A549 (cell line): ENCODE measurements around the gene GCNT2. TPM values are rescaled to one million over a fixed set of nuclear protein-coding genes. Genes with fewer than 3 reads are reported as not detected.

Experiments
- ATAC-seq, 2 experiments: fragments of 200-7000 bp in 1 of 2; fragments of >200 bp in 1 of 2; cut with Nextera tagmentation in 1 of 2; cut with Tn5 transposase in 1 of 2; 3 replicates each; pipeline versions ENCODE4 v1.8.0 to v1.9.1; 2018 to 2020; ENCODE audit warnings: mild to moderate bottlenecking in 1 of 2, moderate library complexity in 1 of 2
- CTCF ChIA-PET: fragments of 300-600 bp; sonication (Branson Sonifier 250); formaldehyde crosslinking; extraction: SDS; loops from one replicate; lab custom pipeline; 2021; ENCODE audit warnings: antibody characterized with exemption, inconsistent platforms; lab: Yijun Ruan, JAX
- POLR2A ChIA-PET: fragments of 350-600 bp; formaldehyde crosslinking; extraction: SDS; loops from one replicate; lab custom pipeline; 2021; ENCODE audit warnings: antibody characterized with exemption, inconsistent platforms; lab: Yijun Ruan, JAX
- DNase-seq, 2 experiments: peaks; one replicate each; pipeline versions ENCODE4 v3.0.0 to v3.0.0-alpha.2; 2011 to 2016; ENCODE audit warnings: low read depth in 1 of 2, low spot score in 1 of 2
- FAIRE-seq: peaks from 2 replicates; lab custom pipeline; 2011; peaks lifted over from hg19 to GRCh38; lab: Jason Lieb, UNC
- H3K27ac ChIP-seq, 2 experiments: fragments of >200 bp; sonication (Bioruptor Twin); formaldehyde crosslinking; 3 replicates each; pipeline ENCODE4 v1.5.1; 2016 to 2017
- H3K4me1 ChIP-seq: fragments of >200 bp; sonication (Bioruptor Twin); formaldehyde crosslinking; 3 replicates; pipeline ENCODE4 v1.6.1; 2016
- H3K4me2 ChIP-seq: fragments of >200 bp; sonication (Bioruptor Twin); formaldehyde crosslinking; 3 replicates; pipeline ENCODE4 v1.6.1; 2016
- H3K4me3 ChIP-seq: fragments of >200 bp; sonication (Bioruptor Twin); formaldehyde crosslinking; 3 replicates; pipeline ENCODE4 v1.5.1; 2016
- H3K9me3 ChIP-seq: fragments of >200 bp; sonication (Bioruptor Twin); formaldehyde crosslinking; 3 replicates; pipeline ENCODE4 v1.6.1; 2016
- CBX8 ChIP-seq: fragments of 200-600 bp; sonication (generic); IDR thresholded peaks from 2 replicates; pipeline ENCODE4 v1.6.1; 2016
- CEBPB ChIP-seq, 2 experiments: fragments of >200 bp in 1 of 2; sonication (Bioruptor Twin) in 1 of 2; formaldehyde crosslinking in 1 of 2; IDR thresholded peaks; 2 replicates each; pipeline ENCODE4 v1.6.1; 2012 to 2016
- CHD4 ChIP-seq: fragments of 200-600 bp; sonication (generic); IDR thresholded peaks from 2 replicates; pipeline ENCODE4 v1.6.1; 2016; ENCODE audit warnings: antibody characterized with exemption, mild to moderate bottlenecking, borderline replicate concordance
- EHF ChIP-seq: fragments of 250-450 bp; sonication (Bioruptor Pico); IDR thresholded peaks from 2 replicates; pipeline ENCODE4 v1.5.0; 2020; ENCODE audit warnings: mild to moderate bottlenecking
- ELK1 ChIP-seq: fragments of 150-350 bp; IDR thresholded peaks from 2 replicates; pipeline ENCODE4 v1.6.1; 2014; ENCODE audit warnings: low read depth, mild to moderate bottlenecking, low read length
- ESRRA ChIP-seq: fragments of 150-350 bp; IDR thresholded peaks from 2 replicates; pipeline ENCODE4 v1.6.1; 2014; ENCODE audit warnings: mild to moderate bottlenecking, low read length, borderline replicate concordance
- FOSB ChIP-seq: fragments of 250-450 bp; sonication (Bioruptor Pico); IDR thresholded peaks from 2 replicates; pipeline ENCODE4 v1.5.0; 2020; ENCODE audit warnings: mild to moderate bottlenecking, moderate library complexity
- GATA3 ChIP-seq: IDR thresholded peaks from 2 replicates; pipeline ENCODE4 v1.6.1; 2012; ENCODE audit warnings: borderline replicate concordance
- HOXA7 ChIP-seq: fragments of 250-450 bp; sonication (Bioruptor Pico); IDR thresholded peaks from 2 replicates; pipeline ENCODE4 v1.5.0; 2020; ENCODE audit warnings: mild to moderate bottlenecking, moderate library complexity
- HOXB5 ChIP-seq: fragments of 250-450 bp; sonication (Bioruptor Pico); IDR thresholded peaks from 2 replicates; pipeline ENCODE4 v1.5.0; 2020; ENCODE audit warnings: mild to moderate bottlenecking, moderate library complexity
- JUN ChIP-seq, 2 experiments: fragments of >200 bp; sonication (Bioruptor Twin); formaldehyde crosslinking; IDR thresholded peaks; 2 replicates in 1 of 2; 3 replicates in 1 of 2; pipeline ENCODE4 v1.6.1; 2016 to 2017
- JUNB ChIP-seq: fragments of >200 bp; sonication (Bioruptor Twin); formaldehyde crosslinking; IDR thresholded peaks from 2 replicates; pipeline ENCODE4 v1.6.1; 2016
- KDM1A ChIP-seq: fragments of 200-600 bp; sonication (generic); IDR thresholded peaks from 2 replicates; pipeline ENCODE4 v1.6.1; 2016; ENCODE audit warnings: low read depth, mild to moderate bottlenecking
- KDM5A ChIP-seq: fragments of 200-600 bp; sonication (generic); IDR thresholded peaks from 2 replicates; pipeline ENCODE4 v1.6.1; 2016; ENCODE audit warnings: antibody characterized with exemption, mild to moderate bottlenecking
- MAFK ChIP-seq: fragments of 450-650 bp; IDR thresholded peaks from 2 replicates; pipeline ENCODE4 v1.6.1; 2014; ENCODE audit not compliant: partially characterized antibody
- NFE2L2 ChIP-seq: fragments of 150-350 bp; conservative IDR thresholded peaks from 2 replicates; pipeline ENCODE4 v1.6.1; 2014; ENCODE audit warnings: low read length
- NPAS2 ChIP-seq: fragments of 250-450 bp; sonication (Bioruptor Pico); IDR thresholded peaks from 2 replicates; pipeline ENCODE4 v1.8.0; 2022; ENCODE audit warnings: mild to moderate bottlenecking, moderate library complexity, borderline replicate concordance
- RAD21 ChIP-seq, 2 experiments: fragments of >200 bp in 1 of 2; sonication (Bioruptor Twin) in 1 of 2; formaldehyde crosslinking in 1 of 2; IDR thresholded peaks in 1 of 2; conservative IDR thresholded peaks in 1 of 2; 2 replicates in 1 of 2; 3 replicates in 1 of 2; pipeline ENCODE4 v1.6.1; 2012 to 2018; ENCODE audit warnings: inconsistent platforms in 1 of 2
- RARB ChIP-seq: fragments of 250-450 bp; sonication (Bioruptor Pico); IDR thresholded peaks from 2 replicates; pipeline ENCODE4 v1.8.0; 2021; ENCODE audit warnings: mild to moderate bottlenecking, moderate library complexity
- RCOR1 ChIP-seq: fragments of 150-350 bp; IDR thresholded peaks from 2 replicates; pipeline ENCODE4 v1.6.1; 2014; ENCODE audit warnings: antibody characterized with exemption, low read length, low read depth
- RNF2 ChIP-seq: fragments of 200-600 bp; sonication (generic); IDR thresholded peaks from 2 replicates; pipeline ENCODE4 v1.6.1; 2016; ENCODE audit warnings: low read depth, mild to moderate bottlenecking, antibody characterized with exemption, moderate library complexity, borderline replicate concordance
- SMC3 ChIP-seq: fragments of >200 bp; sonication (Bioruptor Twin); formaldehyde crosslinking; IDR thresholded peaks from 3 replicates; pipeline ENCODE4 v1.6.1; 2018; ENCODE audit warnings: inconsistent platforms
- TP53 ChIP-seq: fragments of 250-450 bp; sonication (Bioruptor Pico); IDR thresholded peaks from 2 replicates; pipeline ENCODE4 v1.5.0; 2021; ENCODE audit warnings: mild to moderate bottlenecking, moderate library complexity
- ZFP36 ChIP-seq: fragments of 450-650 bp; IDR thresholded peaks from 2 replicates; pipeline ENCODE4 v1.6.1; 2014; ENCODE audit warnings: borderline replicate concordance; ENCODE audit not compliant: partially characterized antibody
- ZNF302 ChIP-seq: fragments of 250-450 bp; sonication (Bioruptor Pico); IDR thresholded peaks from 2 replicates; pipeline ENCODE4 v1.9.0; 2021; ENCODE audit warnings: inconsistent platforms, mild to moderate bottlenecking, moderate library complexity
- ZSCAN20 ChIP-seq: fragments of 250-450 bp; sonication (Bioruptor Pico); IDR thresholded peaks from 2 replicates; pipeline ENCODE4 v1.8.0; 2022; ENCODE audit warnings: mild to moderate bottlenecking, moderate library complexity
- WGBS: methylation state at CpG from one replicate; pipeline ENCODE4 v1.1.6; 2017; ENCODE audit errors: missing lambda C conversion rate; 5-methylcytosine and 5-hydroxymethylcytosine counted together
- polyA plus RNA-seq, 4 experiments: library from polyadenylated mRNA; depleted of rRNA in 3 of 4; stranded (reverse); fragments of >200 nt; fragmentation: RNase III in 1 of 4; extraction: RNeasy Plus Mini Kit Qiagen cat#74134 plus additional on column Dnase treatment in 1 of 4; gene quantifications; 2 replicates in 3 of 4; 3 replicates in 1 of 4; pipeline ENCODE4 v1.2.3, GENCODE V29; 2011 to 2017
- TF ChIP-seq, protein P1 (sequence below): fragments of 250-450 bp; sonication (Bioruptor Pico); IDR thresholded peaks from 2 replicates; pipeline ENCODE4 v1.5.0; 2020; ENCODE audit warnings: low read depth, mild to moderate bottlenecking, moderate library complexity

The GCNT2 gene
- polyA plus RNA-seq, 2 of the 4 experiments (the other 2 are of a cell fraction), result 19.4 to 24.3 TPM

DNA sequence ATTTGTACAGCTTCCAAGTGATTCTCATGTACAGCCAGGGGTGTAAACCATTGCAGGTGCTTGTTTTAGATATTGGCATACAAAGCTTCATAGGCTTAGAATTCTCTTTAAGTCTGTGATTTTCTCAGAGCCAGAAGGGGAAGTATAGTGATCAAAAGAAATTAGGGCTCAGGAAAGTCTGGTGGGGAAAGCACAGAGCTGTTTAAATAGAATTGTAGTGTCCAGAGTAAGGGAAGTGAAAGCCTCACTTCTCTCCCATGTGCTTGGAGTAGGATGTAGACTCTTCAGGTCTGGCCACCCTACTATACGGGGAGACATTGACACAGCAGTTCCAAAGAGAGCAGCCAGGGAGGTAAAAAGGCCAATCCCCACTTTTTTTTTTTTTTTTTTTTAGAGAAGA lies 10.4 kb downstream of the GCNT2 start:
- no peak for TF ChIP-seq GATA3
- TF ChIP-seq JUNB, result no peak
- TF ChIP-seq RARB (CRISPR knock-in tag), result no peak
- TF ChIP-seq CHD4, result no peak
- no peak for TF ChIP-seq RCOR1
- no peak for TF ChIP-seq EHF (CRISPR knock-in tag)
- no peak for TF ChIP-seq MAFK
- no peak for TF ChIP-seq ELK1
- no peak for TF ChIP-seq ZFP36
- no peak for TF ChIP-seq SMC3
- TF ChIP-seq CEBPB (IDR thresholded peaks at IDR 0.05), result no peak
- no peak for TF ChIP-seq CBX8
- no peak for TF ChIP-seq KDM1A
- no peak for TF ChIP-seq HOXB5 (CRISPR knock-in tag)
- TF ChIP-seq RNF2, result no peak
- no peak for TF ChIP-seq KDM5A
- no peak for TF ChIP-seq RAD21 (conservative IDR thresholded peaks at IDR 0.05 in 1 of 2, IDR thresholded peaks at IDR 0.05 in 1 of 2)
- TF ChIP-seq, all 56 proteins: peak for 0
- DNase-seq (no peak), ATAC-seq (no peak), FAIRE-seq (no peak)
- whole genome bisulfite sequencing, result 75% methylated on average over 1 of the region's 1 CpG
- POLR2A ChIA-PET, result no interaction called here
- Histone ChIP-seq H3K4me2 (peak overlapping the region; percentile 81), H3K4me1 (peaks cover 24% of the 10 kb centered on the region), H3K4me3 (no peak overlapping the region; the same call in 2 of the 3 replicates), H3K27ac (0 out of 6 replicates have a peak overlapping the region, but pooled peaks of 1 of the 2 experiments have one; percentile 36), H3K9me3 (no peaks in the 10 kb centered on the region)
- CTCF ChIA-PET, result interaction anchor here (2.2 kb wide), 1 partner anchor 21 kb away, joined by 12 read pairs; no protein-coding TSS in a partner anchor

- ChIA-PET POLR2A (no interaction called here), CTCF (interaction anchor here (2.2 kb wide), 1 partner anchor 21 kb away, joined by 12 read pairs; no protein-coding TSS in a partner anchor)
- no peak for DNase-seq
- Histone ChIP-seq H3K9me3 (no peaks in the 10 kb centered on the region), H3K4me2 (peak overlapping the region; percentile 81), H3K4me1 (peaks cover 24% of the 10 kb centered on the region)
- ATAC-seq, result no peak
- TF ChIP-seq, protein P1, sequence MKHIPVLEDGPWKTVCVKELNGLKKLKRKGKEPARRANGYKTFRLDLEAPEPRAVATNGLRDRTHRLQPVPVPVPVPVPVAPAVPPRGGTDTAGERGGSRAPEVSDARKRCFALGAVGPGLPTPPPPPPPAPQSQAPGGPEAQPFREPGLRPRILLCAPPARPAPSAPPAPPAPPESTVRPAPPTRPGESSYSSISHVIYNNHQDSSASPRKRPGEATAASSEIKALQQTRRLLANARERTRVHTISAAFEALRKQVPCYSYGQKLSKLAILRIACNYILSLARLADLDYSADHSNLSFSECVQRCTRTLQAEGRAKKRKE (CRISPR knock-in tag), result no peak
- TF ChIP-seq MAFK, result no peak
- TF ChIP-seq ESRRA, result no peak
- no peak for TF ChIP-seq JUN (IDR thresholded peaks at IDR 0.05)
- TF ChIP-seq CHD4, result no peak
- no peak for TF ChIP-seq HOXA7 (CRISPR knock-in tag)
- no peak for TF ChIP-seq FOSB (CRISPR knock-in tag)
- no peak for TF ChIP-seq ELK1
- TF ChIP-seq NFE2L2, result no peak
- TF ChIP-seq GATA3, result no peak
- TF ChIP-seq KDM1A, result no peak
- TF ChIP-seq NPAS2, result no peak
- no peak for TF ChIP-seq ZSCAN20 (CRISPR knock-in tag)
- TF ChIP-seq EHF (CRISPR knock-in tag), result no peak
- TF ChIP-seq TP53 (CRISPR knock-in tag), result no peak
- TF ChIP-seq ZNF302, result no peak
- TF ChIP-seq, all 56 proteins: peak for 0
- no peak for FAIRE-seq
- 84% methylated on average over 9 of the region's 9 CpGs for WGBS
- H3K27ac ChIP-seq, result 0 out of 6 replicates have a peak overlapping the region, but pooled peaks of 1 of the 2 experiments have one; percentile 39
- H3K4me3 ChIP-seq, result no peak overlapping the region
Observed at GRCh38 chr6:10531942-10532341, 10.8 kb downstream of the GCNT2 start.
